Prostate gland (tissue), 2 donors: ENCODE data around the gene CTNNA1.

ENCODE experiments used
- CTCF ChIP-seq, 4 experiments: fragments of 200-600 bp in 2 of 4; fragments of 450-650 bp in 2 of 4; sonication (generic) in 2 of 4; IDR thresholded peaks; 1 replicate in 3 of 4; 2 replicates in 1 of 4; pipeline ENCODE4 v1.5.1; 2016 to 2019; ENCODE audit warnings: antibody characterized with exemption in 4 of 4, mild to moderate bottlenecking in 2 of 4, moderate library complexity in 2 of 4
- POLR2A ChIP-seq: fragments of 450-650 bp; IDR thresholded peaks from one replicate; pipeline ENCODE4 v1.6.1; 2016; ENCODE audit warnings: antibody characterized with exemption, mild to moderate bottlenecking

- TF ChIP-seq CTCF (IDR thresholded peaks at IDR 0.05), result no peak
- no peak for TF ChIP-seq POLR2A
Observed at GRCh38 chr5:138956801-138957200, 203.6 kb downstream of the CTNNA1 start.
